Thyroid gland (tissue), 4 donors: ENCODE measurements around the gene SAMD11.

Source experiments
- CTCF ChIP-seq, 6 experiments: fragments of 200-600 bp in 3 of 6; fragments of 450-650 bp in 3 of 6; sonication (generic) in 3 of 6; IDR thresholded peaks; one replicate each; pipeline ENCODE4 v1.5.1; 2016 to 2019; ENCODE audit warnings: antibody characterized with exemption in 6 of 6, mild to moderate bottlenecking in 2 of 6, inconsistent platforms in 1 of 6, moderate library complexity in 1 of 6
- POLR2A ChIP-seq, 2 donors: fragments of 450-650 bp; IDR thresholded peaks; one replicate each; pipeline ENCODE4 v1.6.1; 2017; ENCODE audit warnings: antibody characterized with exemption in 2 of 2, mild to moderate bottlenecking in 2 of 2, moderate library complexity in 1 of 2

GRCh38 chr1:981491-981954 lies 57.8 kb downstream of the SAMD11 start:
- no peak for TF ChIP-seq POLR2A (IDR thresholded peaks at IDR 0.05)
- TF ChIP-seq CTCF (IDR thresholded peaks at IDR 0.05) = no peak
